Esophagus muscularis mucosa (tissue), 4 donors: ENCODE results near the gene C3orf70.

Experiments used
- EP300 ChIP-seq: sonication (generic); formaldehyde crosslinking; IDR thresholded peaks from one replicate; pipeline ENCODE4 v1.6.1; 2017; ENCODE audit warnings: antibody characterized with exemption
- POLR2A ChIP-seq: fragments of 450-650 bp; IDR thresholded peaks from one replicate; pipeline ENCODE4 v1.6.1; 2017; ENCODE audit warnings: antibody characterized with exemption, moderate library complexity, mild to moderate bottlenecking, low read depth
- POLR2AphosphoS5 ChIP-seq, 2 donors: sonication (generic); formaldehyde crosslinking; IDR thresholded peaks; one replicate each; pipeline ENCODE4 v1.6.1; 2017; ENCODE audit warnings: antibody characterized with exemption in 2 of 2
- TF ChIP-seq, protein P1 (sequence below), 3 experiments: fragments of 200-600 bp in 2 of 3; fragments of 450-650 bp in 1 of 3; sonication (generic) in 2 of 3; IDR thresholded peaks; one replicate each; pipeline ENCODE4 v1.5.1; 2017 to 2019; ENCODE audit warnings: antibody characterized with exemption in 3 of 3, mild to moderate bottlenecking in 2 of 3, moderate library complexity in 1 of 3

DNA sequence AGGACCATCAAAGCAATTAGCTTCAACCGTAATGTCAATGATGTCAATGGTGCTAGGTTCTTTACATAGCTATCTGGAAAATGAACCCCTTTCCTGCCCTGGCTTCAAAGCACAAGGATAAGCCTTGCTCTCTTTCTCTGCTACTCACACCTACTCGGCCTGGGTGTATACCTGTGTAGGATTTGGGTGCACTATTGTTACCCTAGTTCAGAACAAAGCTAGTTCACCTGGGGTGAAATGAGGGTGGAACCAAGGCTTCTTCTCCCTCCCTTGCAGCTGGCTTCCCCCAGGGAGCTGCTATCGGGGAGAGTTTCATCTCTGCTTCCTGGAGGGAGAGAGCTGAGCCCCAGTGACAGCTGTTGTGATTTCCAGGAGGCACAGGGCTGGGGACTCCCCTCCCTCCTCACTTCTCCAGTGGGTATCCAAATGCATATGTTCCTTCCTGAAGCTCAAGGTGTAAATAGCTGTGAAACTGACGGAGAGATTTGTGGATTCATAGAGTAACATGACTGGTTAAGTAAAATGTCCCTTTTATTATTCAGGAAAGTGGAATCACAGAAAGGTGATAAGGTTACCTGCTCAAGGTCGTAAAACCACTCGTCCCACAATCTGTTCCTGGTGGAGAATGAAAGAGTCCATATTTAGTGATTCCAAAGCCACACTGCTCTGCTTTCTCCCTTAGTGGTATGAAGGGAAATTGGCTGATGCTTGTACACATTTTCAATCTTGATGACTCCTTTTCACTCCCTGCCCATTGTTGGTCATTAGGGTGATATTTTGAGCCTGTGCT lies 11.8 kb upstream of the C3orf70 start:
- TF ChIP-seq, protein P1, sequence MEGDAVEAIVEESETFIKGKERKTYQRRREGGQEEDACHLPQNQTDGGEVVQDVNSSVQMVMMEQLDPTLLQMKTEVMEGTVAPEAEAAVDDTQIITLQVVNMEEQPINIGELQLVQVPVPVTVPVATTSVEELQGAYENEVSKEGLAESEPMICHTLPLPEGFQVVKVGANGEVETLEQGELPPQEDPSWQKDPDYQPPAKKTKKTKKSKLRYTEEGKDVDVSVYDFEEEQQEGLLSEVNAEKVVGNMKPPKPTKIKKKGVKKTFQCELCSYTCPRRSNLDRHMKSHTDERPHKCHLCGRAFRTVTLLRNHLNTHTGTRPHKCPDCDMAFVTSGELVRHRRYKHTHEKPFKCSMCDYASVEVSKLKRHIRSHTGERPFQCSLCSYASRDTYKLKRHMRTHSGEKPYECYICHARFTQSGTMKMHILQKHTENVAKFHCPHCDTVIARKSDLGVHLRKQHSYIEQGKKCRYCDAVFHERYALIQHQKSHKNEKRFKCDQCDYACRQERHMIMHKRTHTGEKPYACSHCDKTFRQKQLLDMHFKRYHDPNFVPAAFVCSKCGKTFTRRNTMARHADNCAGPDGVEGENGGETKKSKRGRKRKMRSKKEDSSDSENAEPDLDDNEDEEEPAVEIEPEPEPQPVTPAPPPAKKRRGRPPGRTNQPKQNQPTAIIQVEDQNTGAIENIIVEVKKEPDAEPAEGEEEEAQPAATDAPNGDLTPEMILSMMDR (IDR thresholded peaks at IDR 0.05), result no peak
- no peak for TF ChIP-seq POLR2A
- no peak for TF ChIP-seq EP300
- TF ChIP-seq POLR2AphosphoS5 (IDR thresholded peaks at IDR 0.05), result no peak
